ENCODE data around the gene ANKRD40.

GRCh38 chr17:50666316-50666715 lies 41.4 kb downstream of the ANKRD40 start:
- TF ChIP-seq, protein P1, sequence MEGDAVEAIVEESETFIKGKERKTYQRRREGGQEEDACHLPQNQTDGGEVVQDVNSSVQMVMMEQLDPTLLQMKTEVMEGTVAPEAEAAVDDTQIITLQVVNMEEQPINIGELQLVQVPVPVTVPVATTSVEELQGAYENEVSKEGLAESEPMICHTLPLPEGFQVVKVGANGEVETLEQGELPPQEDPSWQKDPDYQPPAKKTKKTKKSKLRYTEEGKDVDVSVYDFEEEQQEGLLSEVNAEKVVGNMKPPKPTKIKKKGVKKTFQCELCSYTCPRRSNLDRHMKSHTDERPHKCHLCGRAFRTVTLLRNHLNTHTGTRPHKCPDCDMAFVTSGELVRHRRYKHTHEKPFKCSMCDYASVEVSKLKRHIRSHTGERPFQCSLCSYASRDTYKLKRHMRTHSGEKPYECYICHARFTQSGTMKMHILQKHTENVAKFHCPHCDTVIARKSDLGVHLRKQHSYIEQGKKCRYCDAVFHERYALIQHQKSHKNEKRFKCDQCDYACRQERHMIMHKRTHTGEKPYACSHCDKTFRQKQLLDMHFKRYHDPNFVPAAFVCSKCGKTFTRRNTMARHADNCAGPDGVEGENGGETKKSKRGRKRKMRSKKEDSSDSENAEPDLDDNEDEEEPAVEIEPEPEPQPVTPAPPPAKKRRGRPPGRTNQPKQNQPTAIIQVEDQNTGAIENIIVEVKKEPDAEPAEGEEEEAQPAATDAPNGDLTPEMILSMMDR (conservative IDR thresholded peaks at IDR 0.05), result no peak
- TF ChIP-seq ZFX (IDR thresholded peaks at IDR 0.05), result no peak
